Neural crest cell (in vitro differentiated cells): ENCODE data around the gene KDM6B. TPM values are rescaled to one million over a fixed set of nuclear protein-coding genes. Genes with fewer than 3 reads are reported as not detected.

Experiments used
- DNase-seq: peaks from one replicate; pipeline ENCODE4 v3.0.0; 2021; ENCODE audit warnings: low read depth, mixed read lengths, low spot score
- H3K27ac Mint-ChIP-seq: one replicate; pipeline ENCODE4 v1.8.0; 2021; ENCODE audit warnings: mild to moderate bottlenecking, mixed read lengths; ENCODE audit not compliant: unreplicated experiment
- H3K27me3 Mint-ChIP-seq: 2 replicates; pipeline ENCODE4 v1.8.0; 2021; ENCODE audit warnings: low read depth, mild to moderate bottlenecking, mixed read lengths
- H3K36me3 Mint-ChIP-seq: 2 replicates; pipeline ENCODE4 v1.8.0; 2021; ENCODE audit warnings: low read depth, mild to moderate bottlenecking, mixed read lengths
- H3K4me1 Mint-ChIP-seq: 2 replicates; pipeline ENCODE4 v1.8.0; 2021; ENCODE audit warnings: mixed read lengths
- H3K4me3 Mint-ChIP-seq: one replicate; pipeline ENCODE4 v1.8.0; 2021; ENCODE audit warnings: mild to moderate bottlenecking, mixed read lengths
- H3K9me3 Mint-ChIP-seq: 2 replicates; pipeline ENCODE4 v1.8.0; 2021; ENCODE audit warnings: mixed read lengths
- total RNA-seq: library from RNA; stranded (reverse); gene quantifications from 2 replicates; pipeline ENCODE4 v1.2.1, GENCODE V29; 2021
- TF ChIP-seq, protein P1 (sequence below): fragments of 200-600 bp; sonication (generic); conservative IDR thresholded peaks from 2 replicates; pipeline ENCODE4 v1.5.0; 2021; ENCODE audit warnings: antibody characterized with exemption, mild to moderate bottlenecking

The KDM6B gene
- total RNA-seq, 1 donor from 2014 or later: 70.2 TPM

DNA sequence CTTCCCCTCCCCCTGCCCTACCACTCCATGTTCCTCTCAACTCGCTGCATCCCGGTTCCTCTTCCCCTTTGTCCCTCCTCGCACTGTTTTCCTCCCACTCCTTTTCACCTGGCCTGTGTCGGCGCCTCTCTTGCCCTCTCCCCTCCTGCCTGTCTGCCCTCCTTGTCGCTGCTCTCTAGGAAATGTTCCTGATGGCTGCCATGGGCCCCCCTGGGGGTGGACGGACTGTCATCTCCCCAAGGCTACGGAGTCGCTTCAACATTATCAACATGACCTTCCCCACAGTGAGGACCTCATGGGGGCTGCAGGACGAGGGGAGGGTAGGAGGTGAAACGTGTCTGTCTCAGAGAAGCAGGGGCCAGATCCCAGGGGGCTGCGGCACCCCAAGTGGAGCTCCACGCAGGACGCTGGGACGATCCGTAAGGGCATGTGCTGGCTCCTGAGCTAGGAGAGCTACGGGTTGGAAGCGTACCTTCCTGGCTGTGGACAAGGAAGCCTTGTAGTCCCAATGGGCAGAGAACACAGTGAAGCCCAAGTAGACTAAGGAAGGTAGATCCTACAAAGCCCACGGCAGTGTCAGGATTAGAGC lies 39.8 kb upstream of the KDM6B start:
- Mint-ChIP-seq H3K27ac (no peak overlapping the region), H3K36me3 (no peaks in the 10 kb centered on the region), H3K4me1 (no peaks in the 10 kb centered on the region), H3K9me3 (no peaks in the 10 kb centered on the region), H3K4me3 (no peak overlapping the region), H3K27me3 (no peaks in the 10 kb centered on the region)
- TF ChIP-seq, protein P1, sequence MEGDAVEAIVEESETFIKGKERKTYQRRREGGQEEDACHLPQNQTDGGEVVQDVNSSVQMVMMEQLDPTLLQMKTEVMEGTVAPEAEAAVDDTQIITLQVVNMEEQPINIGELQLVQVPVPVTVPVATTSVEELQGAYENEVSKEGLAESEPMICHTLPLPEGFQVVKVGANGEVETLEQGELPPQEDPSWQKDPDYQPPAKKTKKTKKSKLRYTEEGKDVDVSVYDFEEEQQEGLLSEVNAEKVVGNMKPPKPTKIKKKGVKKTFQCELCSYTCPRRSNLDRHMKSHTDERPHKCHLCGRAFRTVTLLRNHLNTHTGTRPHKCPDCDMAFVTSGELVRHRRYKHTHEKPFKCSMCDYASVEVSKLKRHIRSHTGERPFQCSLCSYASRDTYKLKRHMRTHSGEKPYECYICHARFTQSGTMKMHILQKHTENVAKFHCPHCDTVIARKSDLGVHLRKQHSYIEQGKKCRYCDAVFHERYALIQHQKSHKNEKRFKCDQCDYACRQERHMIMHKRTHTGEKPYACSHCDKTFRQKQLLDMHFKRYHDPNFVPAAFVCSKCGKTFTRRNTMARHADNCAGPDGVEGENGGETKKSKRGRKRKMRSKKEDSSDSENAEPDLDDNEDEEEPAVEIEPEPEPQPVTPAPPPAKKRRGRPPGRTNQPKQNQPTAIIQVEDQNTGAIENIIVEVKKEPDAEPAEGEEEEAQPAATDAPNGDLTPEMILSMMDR: no peak
- DNase-seq: no peak

DNA sequence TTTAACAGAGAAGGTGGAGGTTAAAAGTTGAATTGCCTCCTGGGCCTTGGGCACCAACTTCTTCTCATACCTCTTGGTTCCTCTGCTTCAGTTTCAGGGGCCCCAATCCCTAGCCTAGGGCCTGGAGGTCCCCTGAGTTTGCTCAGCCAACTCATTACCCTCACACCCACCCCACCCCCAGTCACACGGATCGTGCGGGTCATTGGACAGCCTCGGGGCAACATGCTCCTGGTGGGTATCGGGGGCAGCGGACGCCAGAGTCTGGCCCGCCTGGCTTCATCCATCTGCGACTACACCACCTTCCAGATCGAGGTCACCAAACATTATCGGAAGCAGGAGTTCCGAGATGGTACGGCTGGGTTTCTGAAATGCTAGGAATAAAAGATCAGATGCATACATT lies 36.0 kb upstream of the KDM6B start:
- H3K9me3 Mint-ChIP-seq: no peaks in the 10 kb centered on the region
- no peak overlapping the region for H3K27ac Mint-ChIP-seq
- no peaks in the 10 kb centered on the region for H3K27me3 Mint-ChIP-seq
- TF ChIP-seq, protein P1: no peak
- H3K4me3 Mint-ChIP-seq: no peak overlapping the region
- no peaks in the 10 kb centered on the region for H3K4me1 Mint-ChIP-seq
- DNase-seq: no peak
- H3K36me3 Mint-ChIP-seq: no peaks in the 10 kb centered on the region

DNA sequence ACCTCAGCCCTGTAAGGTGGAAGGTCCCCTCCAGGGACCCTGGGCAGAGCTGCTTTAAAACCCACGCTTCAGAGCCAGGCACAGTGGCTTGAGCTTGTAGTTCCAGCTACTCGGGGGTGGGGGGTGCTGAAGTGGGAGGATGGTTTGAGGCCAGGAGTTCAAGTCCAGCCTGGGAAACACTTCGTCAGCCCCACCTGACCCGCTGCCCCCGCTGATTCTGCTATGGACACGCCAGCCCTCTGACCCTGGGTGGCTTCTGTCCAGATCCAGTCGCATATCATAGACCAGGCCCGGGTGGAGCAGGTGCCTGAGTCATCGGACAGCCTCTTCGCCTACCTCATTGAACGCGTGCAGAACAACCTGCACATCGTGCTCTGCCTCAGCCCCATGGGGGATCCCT lies 35.2 kb upstream of the KDM6B start:
- DNase-seq: no peak
- H3K36me3 Mint-ChIP-seq: no peaks in the 10 kb centered on the region
- no peak overlapping the region for H3K4me3 Mint-ChIP-seq
- TF ChIP-seq, protein P1: no peak
- H3K27me3 Mint-ChIP-seq: no peaks in the 10 kb centered on the region
- H3K4me1 Mint-ChIP-seq: no peaks in the 10 kb centered on the region
- H3K27ac Mint-ChIP-seq: no peak overlapping the region
- no peaks in the 10 kb centered on the region for H3K9me3 Mint-ChIP-seq

DNA sequence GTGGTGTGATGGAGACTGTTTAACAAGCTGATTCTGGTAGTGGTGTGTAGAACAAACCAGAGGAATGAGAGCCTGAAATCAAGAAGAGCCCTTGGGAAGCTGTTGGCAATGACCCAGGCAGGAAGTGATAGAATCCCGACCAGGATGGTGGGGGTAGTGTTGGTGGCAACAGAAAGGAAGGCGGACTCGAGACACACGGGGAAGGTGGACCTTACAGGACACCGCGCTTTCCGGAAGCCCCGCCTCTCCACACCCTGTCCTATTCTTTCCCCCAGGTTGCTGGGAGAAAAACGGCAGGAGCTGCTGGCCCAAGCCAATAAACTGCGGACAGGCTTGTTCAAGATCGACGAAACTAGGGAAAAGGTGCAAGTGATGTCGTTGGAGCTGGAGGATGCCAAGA lies 30.0 kb upstream of the KDM6B start:
- Mint-ChIP-seq H3K27me3 (peaks cover 8% of the 10 kb centered on the region), H3K4me1 (no peaks in the 10 kb centered on the region), H3K36me3 (no peaks in the 10 kb centered on the region), H3K4me3 (no peak overlapping the region), H3K9me3 (no peaks in the 10 kb centered on the region), H3K27ac (no peak overlapping the region)
- TF ChIP-seq, protein P1: no peak
- no peak for DNase-seq

DNA sequence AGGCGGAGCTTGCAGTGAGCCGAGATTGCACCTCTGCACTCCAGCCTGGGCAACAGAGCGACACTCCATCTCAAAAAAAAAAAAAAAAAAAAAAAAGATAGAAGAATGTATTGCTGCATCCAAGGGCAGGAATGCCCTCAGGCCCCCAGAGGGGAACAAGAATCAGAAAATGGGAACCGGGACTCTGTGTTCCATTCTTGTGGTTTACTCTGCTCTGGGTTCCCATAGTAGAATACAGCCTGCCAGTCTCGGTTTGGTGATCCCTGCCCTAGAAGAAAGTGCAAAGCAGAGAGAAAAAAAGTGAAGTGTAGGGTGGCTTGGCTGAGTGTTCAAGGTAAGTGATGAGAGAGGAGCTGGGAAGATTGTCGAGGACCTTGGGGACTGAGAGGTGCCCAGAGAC lies 27.4 kb upstream of the KDM6B start:
- no peak for DNase-seq
- Mint-ChIP-seq H3K27ac (no peak overlapping the region), H3K4me1 (no peaks in the 10 kb centered on the region), H3K9me3 (no peaks in the 10 kb centered on the region), H3K27me3 (peaks cover 11% of the 10 kb centered on the region), H3K36me3 (no peaks in the 10 kb centered on the region), H3K4me3 (no peak overlapping the region)
- TF ChIP-seq, protein P1: no peak

DNA sequence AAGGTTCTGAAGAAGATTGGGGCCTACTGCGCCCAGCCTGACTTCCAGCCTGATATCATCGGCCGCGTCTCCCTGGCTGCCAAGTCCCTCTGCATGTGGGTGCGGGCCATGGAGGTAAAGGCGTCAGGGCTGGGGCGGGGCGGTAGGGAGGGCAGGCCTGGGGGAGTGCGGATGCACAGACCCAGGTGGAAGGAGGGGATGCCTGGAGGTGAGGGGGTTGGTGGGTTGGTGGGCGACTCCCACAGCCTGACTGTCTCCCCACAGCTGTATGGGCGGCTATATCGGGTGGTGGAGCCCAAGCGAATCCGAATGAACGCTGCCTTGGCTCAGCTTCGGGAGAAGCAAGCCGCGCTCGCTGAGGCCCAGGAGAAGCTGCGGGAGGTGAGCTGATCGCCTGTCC lies 26.8 kb upstream of the KDM6B start:
- Mint-ChIP-seq H3K4me1 (no peaks in the 10 kb centered on the region), H3K4me3 (no peak overlapping the region), H3K27ac (no peak overlapping the region), H3K27me3 (peaks cover 11% of the 10 kb centered on the region), H3K9me3 (no peaks in the 10 kb centered on the region), H3K36me3 (no peaks in the 10 kb centered on the region)
- TF ChIP-seq, protein P1: no peak
- DNase-seq: no peak
